ENCODE data around the gene REELD1.

Gene REELD1

GRCh38 chr4:146246381-146246780 is 32.0 kb downstream of the REELD1 start:
- CTCF ChIA-PET, result no interaction called here
- POLR2A ChIA-PET, result no interaction called here
- TF ChIP-seq ZNF501 (tag by site-specific recombination; IDR thresholded peaks at IDR 0.05) (no peak), ZNF10 (tag by site-specific recombination; IDR thresholded peaks at IDR 0.05) (no peak), KLF1 (tag by site-specific recombination; IDR thresholded peaks at IDR 0.05) (no peak), HOXC10 (CRISPR knock-in tag; IDR thresholded peaks at IDR 0.05) (no peak), ZNF169 (tag by site-specific recombination; IDR thresholded peaks at IDR 0.05) (no peak), ZNF629 (tag by site-specific recombination; IDR thresholded peaks at IDR 0.05) (no peak), MZF1 (tag by site-specific recombination; IDR thresholded peaks at IDR 0.05; ENCODE audit: borderline replicate concordance) (no peak), ZIC2 (tag by site-specific recombination; IDR thresholded peaks at IDR 0.05) (no peak), BCL11B (tag by site-specific recombination; IDR thresholded peaks at IDR 0.05; ENCODE audit: low read depth) (no peak), SCRT2 (tag by site-specific recombination; IDR thresholded peaks at IDR 0.05) (no peak), ZNF23 (tag by site-specific recombination; IDR thresholded peaks at IDR 0.05; ENCODE audit: borderline replicate concordance) (no peak), ZNF596 (tag by site-specific recombination; IDR thresholded peaks at IDR 0.05) (no peak), ZNF132 (tag by site-specific recombination; IDR thresholded peaks at IDR 0.05; ENCODE audit: borderline replicate concordance) (no peak), PRDM6 (tag by site-specific recombination; IDR thresholded peaks at IDR 0.05) (no peak), ZBTB11 (tag by site-specific recombination; conservative IDR thresholded peaks at IDR 0.05; ENCODE audit: low read depth) (no peak), ZNF777 (tag by site-specific recombination; IDR thresholded peaks at IDR 0.05; ENCODE audit: borderline replicate concordance) (no peak), PRDM10 (tag by site-specific recombination; IDR thresholded peaks at IDR 0.05) (no peak), ZNF155 (tag by site-specific recombination; IDR thresholded peaks at IDR 0.05) (no peak), ZNF175 (tag by site-specific recombination; IDR thresholded peaks at IDR 0.05) (no peak)
- H3K36me3 ChIP-seq (ENCODE audit: control insufficient read depth in 2 of 2, insufficient read depth in 1 of 2, low read length in 2 of 2), result no peaks in the 10 kb centered on the region
- H3K9me3 ChIP-seq (ENCODE audit: control insufficient read depth, insufficient read depth, low read depth, low read length), result no peaks in the 10 kb centered on the region
- no peaks in the 10 kb centered on the region for H3K4me1 ChIP-seq (ENCODE audit: control insufficient read depth, insufficient read depth, low read length)
- H3K4me3 ChIP-seq (ENCODE audit: low read depth, low read length), result no peak overlapping the region
- no peak overlapping the region for H3K27ac ChIP-seq (ENCODE audit: extremely low read depth, low read depth, low read length)
